ENCODE data around the gene WFDC5.

DNA sequence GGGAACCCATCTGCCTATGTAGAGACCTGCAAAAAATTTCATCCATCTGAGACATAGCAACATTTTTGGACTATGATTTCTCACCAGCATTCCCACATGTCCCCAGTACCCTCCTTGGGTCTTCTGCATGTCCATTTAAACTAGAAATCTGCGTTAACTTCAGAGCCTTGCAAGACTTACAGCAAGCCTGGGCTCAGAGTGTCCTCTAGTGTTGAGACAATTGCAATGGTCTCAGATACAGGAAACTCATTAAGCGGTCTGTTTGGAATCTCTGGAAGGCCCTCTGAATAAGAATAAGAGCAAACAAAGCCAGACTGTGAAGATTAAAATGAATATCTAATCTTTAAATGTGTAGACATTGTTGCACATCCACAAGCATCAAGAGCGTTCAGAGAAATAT, 39.2 kb upstream of the WFDC5 start:
- TF ChIP-seq, protein P1, sequence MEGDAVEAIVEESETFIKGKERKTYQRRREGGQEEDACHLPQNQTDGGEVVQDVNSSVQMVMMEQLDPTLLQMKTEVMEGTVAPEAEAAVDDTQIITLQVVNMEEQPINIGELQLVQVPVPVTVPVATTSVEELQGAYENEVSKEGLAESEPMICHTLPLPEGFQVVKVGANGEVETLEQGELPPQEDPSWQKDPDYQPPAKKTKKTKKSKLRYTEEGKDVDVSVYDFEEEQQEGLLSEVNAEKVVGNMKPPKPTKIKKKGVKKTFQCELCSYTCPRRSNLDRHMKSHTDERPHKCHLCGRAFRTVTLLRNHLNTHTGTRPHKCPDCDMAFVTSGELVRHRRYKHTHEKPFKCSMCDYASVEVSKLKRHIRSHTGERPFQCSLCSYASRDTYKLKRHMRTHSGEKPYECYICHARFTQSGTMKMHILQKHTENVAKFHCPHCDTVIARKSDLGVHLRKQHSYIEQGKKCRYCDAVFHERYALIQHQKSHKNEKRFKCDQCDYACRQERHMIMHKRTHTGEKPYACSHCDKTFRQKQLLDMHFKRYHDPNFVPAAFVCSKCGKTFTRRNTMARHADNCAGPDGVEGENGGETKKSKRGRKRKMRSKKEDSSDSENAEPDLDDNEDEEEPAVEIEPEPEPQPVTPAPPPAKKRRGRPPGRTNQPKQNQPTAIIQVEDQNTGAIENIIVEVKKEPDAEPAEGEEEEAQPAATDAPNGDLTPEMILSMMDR (IDR thresholded peaks at IDR 0.05), result no peak
- no peak for TF ChIP-seq POLR2AphosphoS5 (IDR thresholded peaks at IDR 0.05)
